ENCODE results near the gene HIVEP3. TPM values are rescaled to one million over a fixed set of nuclear protein-coding genes. Genes with fewer than 3 reads are reported as not detected.

HIVEP3 gene
- total and polyA plus RNA-seq, 4 experiments from 2014 or later, result 8.2 to 12.8 (median 10.8) TPM

DNA sequence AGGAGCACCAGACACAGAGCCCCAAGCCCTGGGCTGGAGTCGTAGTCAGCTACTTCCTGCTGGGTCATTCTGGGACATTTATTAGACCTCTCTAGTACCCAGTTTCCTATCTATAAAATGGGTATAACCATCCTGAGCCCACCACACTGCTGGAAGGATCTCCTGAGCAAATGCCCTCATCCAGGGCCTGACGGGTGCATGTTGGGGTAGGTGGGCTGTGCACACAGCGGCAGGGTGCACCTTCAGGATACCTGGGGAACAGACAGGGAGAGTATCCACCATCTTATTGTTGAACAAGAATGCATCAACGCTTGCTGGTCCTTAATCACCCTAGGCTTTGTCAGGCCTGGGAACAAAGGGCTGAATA is 191.0 kb downstream of the HIVEP3 start:
- Mint-ChIP-seq H3K27ac (no peak overlapping the region), H3K4me3 (peak overlapping the region in 4 of 8 donors; percentile 15 to 49 (median 36)), H3K4me1 (peaks cover 29 to 48% (median 31%) of the 10 kb centered on the region in 4 donors), H3K9me3 (no peaks in the 10 kb centered on the region), H3K27me3 (no peaks in the 10 kb centered on the region), H3K36me3 (no peaks in the 10 kb centered on the region)
- Histone ChIP-seq H3K27ac (ENCODE audit: low read depth, low read length) (no peak overlapping the region), H3K9me3 (ENCODE audit: control insufficient read depth in 1 of 2, low read length in 2 of 2) (no peaks in the 10 kb centered on the region), H3K36me3 (ENCODE audit: insufficient read depth, low read length) (no peaks in the 10 kb centered on the region), H3K27me3 (ENCODE audit: insufficient read depth, low read length) (no peaks in the 10 kb centered on the region), H3K4me3 (ENCODE audit: low read length in 2 of 2) (no peak overlapping the region), H3K4me1 (ENCODE audit: insufficient read depth, low read length) (peaks cover 25% of the 10 kb centered on the region)
- ChIA-PET POLR2A (ENCODE audit: partially characterized antibody) (no interaction called here), CTCF (ENCODE audit: partially characterized antibody) (no interaction called here)
- intact Hi-C loops (cut with micrococcal nuclease), result no loop called here
- no peak for DNase-seq

DNA sequence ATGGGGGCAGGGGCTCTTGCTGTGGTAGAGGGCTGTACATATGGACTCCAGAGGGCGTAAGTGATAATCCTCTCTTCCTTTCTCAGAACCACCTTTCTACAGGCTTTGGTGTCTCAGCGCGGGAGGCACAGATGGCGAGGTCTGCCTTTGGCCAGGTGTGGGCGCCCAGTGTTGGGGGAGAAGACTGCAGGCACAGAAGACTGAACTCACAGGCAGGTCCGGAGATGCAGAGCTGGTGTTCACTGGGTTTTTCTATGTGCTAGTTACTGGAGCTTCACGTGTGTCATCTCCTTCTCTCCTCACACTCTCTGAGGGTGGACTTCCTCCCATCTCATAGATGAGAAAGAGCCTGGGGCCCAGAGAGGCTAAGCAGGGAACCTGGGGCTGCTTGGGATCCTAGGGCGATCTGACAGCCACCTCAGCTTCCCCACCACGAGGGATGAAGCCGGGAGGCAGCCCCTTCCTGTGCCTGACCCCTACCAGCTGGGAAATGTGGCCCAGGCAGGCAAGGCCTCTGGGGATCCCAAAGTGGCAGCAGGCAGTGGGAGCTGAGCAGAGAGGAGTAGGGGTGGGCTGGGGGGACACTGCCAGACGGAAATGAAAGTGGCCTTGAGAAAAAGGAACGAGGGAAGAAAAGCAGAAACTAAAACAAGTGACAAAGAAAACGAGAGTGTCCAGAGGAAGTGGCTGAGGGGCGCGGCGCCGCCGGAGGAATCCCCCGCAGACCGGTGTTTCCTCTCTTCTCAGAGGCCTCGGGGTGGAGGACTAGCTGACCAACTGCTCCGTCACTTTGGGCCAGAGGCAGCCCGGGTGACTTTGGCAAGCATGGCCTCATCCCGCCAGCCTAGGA is 191.6 kb downstream of the HIVEP3 start:
- Histone ChIP-seq H3K36me3 (ENCODE audit: insufficient read depth, low read length) (no peaks in the 10 kb centered on the region), H3K27me3 (ENCODE audit: insufficient read depth, low read length) (no peaks in the 10 kb centered on the region), H3K9me3 (ENCODE audit: control insufficient read depth in 1 of 2, low read length in 2 of 2) (no peaks in the 10 kb centered on the region), H3K4me1 (ENCODE audit: insufficient read depth, low read length) (peaks cover 25% of the 10 kb centered on the region), H3K27ac (ENCODE audit: low read depth, low read length) (no peak overlapping the region), H3K4me3 (ENCODE audit: low read length in 2 of 2) (no peak overlapping the region)
- Mint-ChIP-seq H3K9me3 (no peaks in the 10 kb centered on the region), H3K27me3 (no peaks in the 10 kb centered on the region), H3K36me3 (no peaks in the 10 kb centered on the region), H3K4me1 (peaks cover 32 to 52% (median 34%) of the 10 kb centered on the region in 4 donors), H3K27ac (peak overlapping the region in 4 of 7 donors; percentile 7 to 89 (median 50)), H3K4me3 (peak overlapping the region in 7 of 8 donors; percentile 46 to 85 (median 63))
- DNase-seq, result no peak
- ChIA-PET POLR2A (ENCODE audit: partially characterized antibody) (no interaction called here), CTCF (ENCODE audit: partially characterized antibody) (no interaction called here)
- intact Hi-C loops (cut with micrococcal nuclease), result no loop called here

- ChIA-PET POLR2A (ENCODE audit: partially characterized antibody) (no interaction called here), CTCF (ENCODE audit: partially characterized antibody) (no interaction called here)
- Histone ChIP-seq H3K4me3 (ENCODE audit: low read length in 2 of 2) (no peak overlapping the region), H3K27ac (ENCODE audit: low read depth, low read length) (no peak overlapping the region), H3K27me3 (ENCODE audit: insufficient read depth, low read length) (no peaks in the 10 kb centered on the region), H3K9me3 (ENCODE audit: control insufficient read depth in 1 of 2, low read length in 2 of 2) (no peaks in the 10 kb centered on the region), H3K4me1 (ENCODE audit: insufficient read depth, low read length) (peaks cover 32% of the 10 kb centered on the region), H3K36me3 (ENCODE audit: insufficient read depth, low read length) (no peaks in the 10 kb centered on the region)
- intact Hi-C loops (cut with micrococcal nuclease), result no loop called here
- H3K27me3 Mint-ChIP-seq, result no peaks in the 10 kb centered on the region
- H3K4me3 Mint-ChIP-seq, result peak overlapping the region in 5 of 8 donors; percentile 19 to 85 (median 51)
- no peaks in the 10 kb centered on the region for H3K9me3 Mint-ChIP-seq
- H3K36me3 Mint-ChIP-seq, result no peaks in the 10 kb centered on the region
- no peak for DNase-seq
- H3K4me1 Mint-ChIP-seq, result peaks cover 34 to 53% (median 38%) of the 10 kb centered on the region in 4 donors
- H3K27ac Mint-ChIP-seq, result peak overlapping the region in 2 of 7 donors; percentile 7 to 89
Measured at GRCh38 chr1:41726292-41726691, 192.4 kb downstream of the HIVEP3 start.

- peaks cover 42 to 64% (median 47%) of the 10 kb centered on the region in 4 donors for H3K4me1 Mint-ChIP-seq
- Histone ChIP-seq H3K27me3 (ENCODE audit: insufficient read depth, low read length) (no peaks in the 10 kb centered on the region), H3K4me1 (ENCODE audit: insufficient read depth, low read length) (peaks cover 39% of the 10 kb centered on the region), H3K27ac (ENCODE audit: low read depth, low read length) (no peak overlapping the region), H3K4me3 (ENCODE audit: low read length in 2 of 2) (no peak overlapping the region), H3K9me3 (ENCODE audit: control insufficient read depth in 1 of 2, low read length in 2 of 2) (no peaks in the 10 kb centered on the region), H3K36me3 (ENCODE audit: insufficient read depth, low read length) (no peaks in the 10 kb centered on the region)
- H3K27ac Mint-ChIP-seq, result no peak overlapping the region
- H3K27me3 Mint-ChIP-seq, result no peaks in the 10 kb centered on the region
- H3K9me3 Mint-ChIP-seq, result no peaks in the 10 kb centered on the region
- POLR2A ChIA-PET (ENCODE audit: partially characterized antibody), result no interaction called here
- CTCF ChIA-PET (ENCODE audit: partially characterized antibody), result no interaction called here
- no peaks in the 10 kb centered on the region for H3K36me3 Mint-ChIP-seq
- intact Hi-C loops (cut with micrococcal nuclease), result no loop called here
- DNase-seq, result no peak
- no peak overlapping the region for H3K4me3 Mint-ChIP-seq
Measured at GRCh38 chr1:41724926-41725325, 193.8 kb downstream of the HIVEP3 start.

- intact Hi-C loops (cut with micrococcal nuclease), result no loop called here
- CTCF ChIA-PET (ENCODE audit: partially characterized antibody), result interaction anchor here (1.4 kb wide), 1 partner anchor 14 kb away, joined by 3 read pairs; no protein-coding TSS in a partner anchor
- no peak overlapping the region for H3K27ac Mint-ChIP-seq
- Histone ChIP-seq H3K4me3 (ENCODE audit: low read length in 2 of 2) (no peak overlapping the region), H3K36me3 (ENCODE audit: insufficient read depth, low read length) (no peaks in the 10 kb centered on the region), H3K9me3 (ENCODE audit: control insufficient read depth in 1 of 2, low read length in 2 of 2) (no peaks in the 10 kb centered on the region), H3K27me3 (ENCODE audit: insufficient read depth, low read length) (no peaks in the 10 kb centered on the region), H3K4me1 (ENCODE audit: insufficient read depth, low read length) (peaks cover 39% of the 10 kb centered on the region), H3K27ac (ENCODE audit: low read depth, low read length) (no peak overlapping the region)
- H3K27me3 Mint-ChIP-seq, result no peaks in the 10 kb centered on the region
- POLR2A ChIA-PET (ENCODE audit: partially characterized antibody), result no interaction called here
- no peaks in the 10 kb centered on the region for H3K9me3 Mint-ChIP-seq
- no peaks in the 10 kb centered on the region for H3K36me3 Mint-ChIP-seq
- H3K4me1 Mint-ChIP-seq, result peaks cover 38 to 60% (median 45%) of the 10 kb centered on the region in 4 donors
- no peak for DNase-seq
- H3K4me3 Mint-ChIP-seq, result no peak overlapping the region
Measured at GRCh38 chr1:41724248-41724647, 194.5 kb downstream of the HIVEP3 start.

DNA sequence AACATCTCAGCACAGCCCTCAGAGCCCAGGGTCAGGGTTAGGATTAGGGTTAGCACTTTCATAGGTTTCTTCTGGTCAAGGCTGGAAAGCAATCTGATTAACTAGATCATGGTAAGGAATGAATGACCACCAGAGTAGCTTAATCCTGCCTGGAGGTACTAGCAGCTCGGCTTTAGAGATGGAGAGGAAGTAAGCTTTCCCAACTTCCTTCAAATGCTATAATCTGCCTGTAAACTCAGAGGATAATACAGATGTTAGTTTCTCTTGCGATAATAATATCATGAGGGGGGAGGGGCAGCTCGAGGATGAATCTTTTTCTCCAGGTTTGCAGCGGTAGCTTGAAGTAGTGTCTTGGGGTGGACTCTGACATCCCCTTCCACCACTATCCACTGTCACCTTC is 194.9 kb downstream of the HIVEP3 start:
- Histone ChIP-seq H3K9me3 (ENCODE audit: control insufficient read depth in 1 of 2, low read length in 2 of 2) (no peaks in the 10 kb centered on the region), H3K4me1 (ENCODE audit: insufficient read depth, low read length) (peaks cover 36% of the 10 kb centered on the region), H3K27ac (ENCODE audit: low read depth, low read length) (no peak overlapping the region), H3K27me3 (ENCODE audit: insufficient read depth, low read length) (no peaks in the 10 kb centered on the region), H3K36me3 (ENCODE audit: insufficient read depth, low read length) (no peaks in the 10 kb centered on the region), H3K4me3 (ENCODE audit: low read length in 2 of 2) (no peak overlapping the region)
- CTCF ChIA-PET (ENCODE audit: partially characterized antibody), result interaction anchor here (1.4 kb wide), 1 partner anchor 15 kb away, joined by 3 read pairs; no protein-coding TSS in a partner anchor
- Mint-ChIP-seq H3K27me3 (no peaks in the 10 kb centered on the region), H3K36me3 (no peaks in the 10 kb centered on the region), H3K4me3 (no peak overlapping the region), H3K4me1 (peaks cover 36 to 55% (median 43%) of the 10 kb centered on the region in 4 donors), H3K27ac (peak overlapping the region in 1 of 7 donors; percentile 56), H3K9me3 (no peaks in the 10 kb centered on the region)
- no peak for DNase-seq
- POLR2A ChIA-PET (ENCODE audit: partially characterized antibody), result interaction anchor here (1.2 to 1.4 kb wide), 2 partner anchors 16 to 39 kb away, joined by 4 read pairs; no protein-coding TSS in a partner anchor
- intact Hi-C loops (cut with micrococcal nuclease), result no loop called here

DNA sequence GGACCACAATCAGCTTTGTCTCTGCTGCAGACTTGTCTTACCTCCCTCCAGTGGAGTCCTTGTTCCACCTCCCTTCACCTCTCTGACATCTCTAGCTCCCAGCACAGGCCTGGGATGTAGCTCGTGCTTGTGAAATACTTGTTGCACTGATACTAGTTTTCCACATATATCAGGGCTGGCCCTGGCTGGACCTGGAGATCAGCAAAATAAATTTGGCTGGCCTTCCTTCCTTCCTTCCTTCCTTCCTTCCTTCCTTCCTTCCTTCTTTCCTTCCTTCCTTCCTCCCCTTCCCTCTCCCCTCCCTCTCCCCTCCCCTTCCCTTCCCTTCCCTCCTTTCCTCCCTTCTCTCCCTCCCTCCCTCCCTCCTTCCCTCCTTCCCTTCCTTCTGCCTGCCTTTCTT is 196.5 kb downstream of the HIVEP3 start:
- H3K27ac Mint-ChIP-seq, result peak overlapping the region in 2 of 7 donors; percentile 60 to 78

More for the DNA sequence above, 196.5 kb downstream of the HIVEP3 start:
- H3K27ac ChIP-seq (ENCODE audit: low read depth, low read length), result no peak overlapping the region
- no peak overlapping the region for H3K4me3 ChIP-seq (ENCODE audit: low read length in 2 of 2)
- Mint-ChIP-seq H3K9me3 (no peaks in the 10 kb centered on the region), H3K4me1 (peaks cover 26 to 39% (median 32%) of the 10 kb centered on the region in 4 donors), H3K36me3 (no peaks in the 10 kb centered on the region), H3K4me3 (peak overlapping the region in 5 of 8 donors; percentile 19 to 89 (median 66)), H3K27me3 (no peaks in the 10 kb centered on the region)
- ChIA-PET POLR2A (ENCODE audit: partially characterized antibody) (no interaction called here), CTCF (ENCODE audit: partially characterized antibody) (no interaction called here)
- intact Hi-C loops (cut with micrococcal nuclease), result no loop called here
- H3K4me1 ChIP-seq (ENCODE audit: insufficient read depth, low read length), result peaks cover 20% of the 10 kb centered on the region
- no peaks in the 10 kb centered on the region for H3K27me3 ChIP-seq (ENCODE audit: insufficient read depth, low read length)
- no peaks in the 10 kb centered on the region for H3K9me3 ChIP-seq (ENCODE audit: control insufficient read depth in 1 of 2, low read length in 2 of 2)
- no peaks in the 10 kb centered on the region for H3K36me3 ChIP-seq (ENCODE audit: insufficient read depth, low read length)
- DNase-seq, result no peak
